ENCODE measurements around the gene SRSF4. TPM values are rescaled to one million over a fixed set of nuclear protein-coding genes. Genes with fewer than 3 reads are reported as not detected.

The SRSF4 gene
- total and polyA plus RNA-seq, 2 of the 8 experiments (the other 6 are each of a cell fraction or from before 2014, with no cell fraction given), result 34.9 to 86.5 TPM

GRCh38 chr1:29171521-29171920 is 10.2 kb downstream of the SRSF4 start (continued):
- TF ChIP-seq TEAD4 (IDR thresholded peaks at IDR 0.05; ENCODE audit: low read depth, low read length), result no peak
- TF ChIP-seq PHF8 (conservative IDR thresholded peaks at IDR 0.05; ENCODE audit: low read depth, low read length), result no peak
- TF ChIP-seq GABPA (IDR thresholded peaks at IDR 0.05; ENCODE audit: borderline replicate concordance, insufficient read depth, low read length), result no peak
- TF ChIP-seq EZH2 (IDR thresholded peaks at IDR 0.05; ENCODE audit: low read depth, low read length, severe bottlenecking), result no peak

Measured in H1 (cell line).